HepG2 (cell line): ENCODE measurements around the gene ZNF608. TPM values are rescaled to one million over a fixed set of nuclear protein-coding genes. Genes with fewer than 3 reads are reported as not detected.

ENCODE experiments used
- EZH2 ChIP-seq: conservative IDR thresholded peaks from 2 replicates; pipeline ENCODE4 v1.6.1; 2012; ENCODE audit warnings: mild to moderate bottlenecking, low read depth, low read length, moderate library complexity
- HNF4G ChIP-seq, 2 experiments: sonication (generic) in 1 of 2; formaldehyde crosslinking in 1 of 2; IDR thresholded peaks; 2 replicates each; pipeline versions ENCODE4 v1.4.0 to v1.6.1; 2011 to 2020; ENCODE audit warnings: borderline replicate concordance in 2 of 2, low read depth in 2 of 2, mild to moderate bottlenecking in 2 of 2, low read length in 1 of 2, missing genetic modification reagents in 1 of 2, moderate library complexity in 1 of 2
- PBX3 ChIP-seq: sonication (generic); formaldehyde crosslinking; IDR thresholded peaks from 2 replicates; pipeline ENCODE4 v1.8.1; 2023; ENCODE audit warnings: missing genetic modification reagents, inconsistent platforms, borderline replicate concordance
- SNAPC5 ChIP-seq: sonication (generic); formaldehyde crosslinking; IDR thresholded peaks from 2 replicates; pipeline ENCODE4 v1.8.1; 2023; ENCODE audit warnings: mild to moderate bottlenecking, missing genetic modification reagents, borderline replicate concordance
- ZNF33A ChIP-seq: sonication (generic); formaldehyde crosslinking; IDR thresholded peaks from 2 replicates; pipeline ENCODE4 v1.5.1; 2020; ENCODE audit warnings: missing genetic modification reagents, mild to moderate bottlenecking, moderate library complexity, borderline replicate concordance
- ZNF350 ChIP-seq: sonication (generic); formaldehyde crosslinking; IDR thresholded peaks from 2 replicates; pipeline ENCODE4 v1.4.0; 2020; ENCODE audit warnings: mild to moderate bottlenecking, low read depth, missing genetic modification reagents, borderline replicate concordance
- ZNF646 ChIP-seq: sonication (generic); formaldehyde crosslinking; IDR thresholded peaks from 2 replicates; pipeline ENCODE4 v1.9.0; 2021; ENCODE audit warnings: mild to moderate bottlenecking, missing genetic modification reagents
- ZSCAN25 ChIP-seq: sonication (generic); formaldehyde crosslinking; IDR thresholded peaks from 2 replicates; pipeline ENCODE4 v1.8.0; 2022; ENCODE audit warnings: mild to moderate bottlenecking, missing genetic modification reagents
- polyA plus RNA-seq, 8 experiments: library from polyadenylated mRNA; depleted of rRNA in 3 of 8; stranded (reverse) in 7 of 8; unstranded in 1 of 8; fragments of >200 nt; fragmentation: Illumina TruSeq in 4 of 8; extraction: Trizol in 4 of 8; gene quantifications; 2 replicates each; pipeline versions ENCODE4 v1.2.1 to v1.2.3, GENCODE V29; 2011 to 2016; ENCODE audit warnings: low read depth in 4 of 8, missing spikeins in 1 of 8, mixed read lengths in 1 of 8; ENCODE audit not compliant: insufficient read depth in 1 of 8
- total RNA-seq, 5 experiments: library from RNA; depleted of rRNA; stranded (reverse); fragments of >200 nt; fragmentation: Illumina TruSeq; extraction: Trizol; gene quantifications; 2 replicates each; pipeline ENCODE4 v1.2.3, GENCODE V29; 2016; ENCODE audit warnings: low read depth in 1 of 5
- TF ChIP-seq, protein P1 (sequence below): sonication (generic); formaldehyde crosslinking; IDR thresholded peaks from 2 replicates; pipeline ENCODE4 v1.4.0; 2020; ENCODE audit warnings: missing genetic modification reagents, borderline replicate concordance

Gene ZNF608
- total and polyA plus RNA-seq, 2 of the 13 experiments (the other 11 are each of a cell fraction or from before 2014, with no cell fraction given), result 0.66 to 0.91 TPM

GRCh38 chr5:124729720-124730359 is 16.6 kb downstream of the ZNF608 start (continued):
- TF ChIP-seq SNAPC5 (no peak), ZNF33A (CRISPR knock-in tag) (no peak), ZNF646 (no peak), ZNF350 (CRISPR knock-in tag) (no peak), ZSCAN25 (CRISPR knock-in tag) (no peak), EZH2 (no peak), PBX3 (CRISPR knock-in tag) (no peak), HNF4G (IDR thresholded peaks at IDR 0.05; ENCODE audit: borderline replicate concordance, low read depth, low read length) (no peak), HNF4G (CRISPR knock-in tag; IDR thresholded peaks at IDR 0.05; ENCODE audit: borderline replicate concordance, low read depth) (no peak)
- TF ChIP-seq, protein P1, sequence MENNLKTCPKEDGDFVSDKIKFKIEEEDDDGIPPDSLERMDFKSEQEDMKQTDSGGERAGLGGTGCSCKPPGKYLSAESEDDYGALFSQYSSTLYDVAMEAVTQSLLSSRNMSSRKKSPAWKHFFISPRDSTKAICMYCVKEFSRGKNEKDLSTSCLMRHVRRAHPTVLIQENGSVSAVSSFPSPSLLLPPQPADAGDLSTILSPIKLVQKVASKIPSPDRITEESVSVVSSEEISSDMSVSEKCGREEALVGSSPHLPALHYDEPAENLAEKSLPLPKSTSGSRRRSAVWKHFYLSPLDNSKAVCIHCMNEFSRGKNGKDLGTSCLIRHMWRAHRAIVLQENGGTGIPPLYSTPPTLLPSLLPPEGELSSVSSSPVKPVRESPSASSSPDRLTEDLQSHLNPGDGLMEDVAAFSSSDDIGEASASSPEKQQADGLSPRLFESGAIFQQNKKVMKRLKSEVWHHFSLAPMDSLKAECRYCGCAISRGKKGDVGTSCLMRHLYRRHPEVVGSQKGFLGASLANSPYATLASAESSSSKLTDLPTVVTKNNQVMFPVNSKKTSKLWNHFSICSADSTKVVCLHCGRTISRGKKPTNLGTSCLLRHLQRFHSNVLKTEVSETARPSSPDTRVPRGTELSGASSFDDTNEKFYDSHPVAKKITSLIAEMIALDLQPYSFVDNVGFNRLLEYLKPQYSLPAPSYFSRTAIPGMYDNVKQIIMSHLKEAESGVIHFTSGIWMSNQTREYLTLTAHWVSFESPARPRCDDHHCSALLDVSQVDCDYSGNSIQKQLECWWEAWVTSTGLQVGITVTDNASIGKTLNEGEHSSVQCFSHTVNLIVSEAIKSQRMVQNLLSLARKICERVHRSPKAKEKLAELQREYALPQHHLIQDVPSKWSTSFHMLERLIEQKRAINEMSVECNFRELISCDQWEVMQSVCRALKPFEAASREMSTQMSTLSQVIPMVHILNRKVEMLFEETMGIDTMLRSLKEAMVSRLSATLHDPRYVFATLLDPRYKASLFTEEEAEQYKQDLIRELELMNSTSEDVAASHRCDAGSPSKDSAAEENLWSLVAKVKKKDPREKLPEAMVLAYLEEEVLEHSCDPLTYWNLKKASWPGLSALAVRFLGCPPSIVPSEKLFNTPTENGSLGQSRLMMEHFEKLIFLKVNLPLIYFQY, result no peak
- TF ChIP-seq, all 625 proteins: peak for 0
